HepG2 (cell line): Measurements from ENCODE around the gene FIBP. TPM values are rescaled to one million over a fixed set of nuclear protein-coding genes. Genes with fewer than 3 reads are reported as not detected.

Experiments
- HIVEP1 ChIP-seq: sonication (generic); formaldehyde crosslinking; IDR thresholded peaks from 2 replicates; pipeline ENCODE4 v1.4.0; 2020; ENCODE audit warnings: mild to moderate bottlenecking, missing genetic modification reagents
- ISX ChIP-seq: sonication (generic); formaldehyde crosslinking; conservative IDR thresholded peaks from 2 replicates; pipeline ENCODE4 v1.5.0; 2020; ENCODE audit warnings: missing genetic modification reagents
- PRDM4 ChIP-seq: sonication (generic); formaldehyde crosslinking; IDR thresholded peaks from 2 replicates; pipeline ENCODE4 v1.9.0; 2021; ENCODE audit warnings: missing genetic modification reagents, borderline replicate concordance
- RELA ChIP-seq: sonication (generic); formaldehyde crosslinking; IDR thresholded peaks from 2 replicates; pipeline ENCODE4 v1.4.0; 2020; ENCODE audit warnings: missing genetic modification reagents
- RERE ChIP-seq: IDR thresholded peaks from 2 replicates; pipeline ENCODE4 v1.6.1; 2016; ENCODE audit warnings: low read depth, missing genetic modification reagents, missing compliant biosample characterization
- SNAI1 ChIP-seq: sonication (generic); formaldehyde crosslinking; IDR thresholded peaks from 2 replicates; pipeline ENCODE4 v1.5.0; 2020; ENCODE audit warnings: mild to moderate bottlenecking, missing genetic modification reagents, borderline replicate concordance
- THAP11 ChIP-seq: IDR thresholded peaks from 2 replicates; pipeline ENCODE4 v1.6.1; 2016; ENCODE audit warnings: missing biosample characterization, missing genetic modification reagents
- ZFP36L2 ChIP-seq: sonication (generic); formaldehyde crosslinking; IDR thresholded peaks from 2 replicates; pipeline ENCODE4 v1.4.0; 2020; ENCODE audit warnings: missing genetic modification reagents
- ZFY ChIP-seq: sonication (generic); formaldehyde crosslinking; IDR thresholded peaks from 2 replicates; pipeline ENCODE4 v1.4.0; 2020; ENCODE audit warnings: missing genetic modification reagents
- ZNF10 ChIP-seq: sonication (generic); formaldehyde crosslinking; IDR thresholded peaks from 2 replicates; pipeline ENCODE4 v1.4.0; 2020; ENCODE audit warnings: mild to moderate bottlenecking, low read depth, missing genetic modification reagents, borderline replicate concordance
- ZNF709 ChIP-seq: sonication (generic); formaldehyde crosslinking; IDR thresholded peaks from 2 replicates; pipeline ENCODE4 v1.5.0; 2020; ENCODE audit warnings: mild to moderate bottlenecking, missing genetic modification reagents
- polyA plus RNA-seq, 8 experiments: library from polyadenylated mRNA; depleted of rRNA in 3 of 8; stranded (reverse) in 7 of 8; unstranded in 1 of 8; fragments of >200 nt; fragmentation: Illumina TruSeq in 4 of 8; extraction: Trizol in 4 of 8; gene quantifications; 2 replicates each; pipeline versions ENCODE4 v1.2.1 to v1.2.3, GENCODE V29; 2011 to 2016; ENCODE audit warnings: low read depth in 4 of 8, missing spikeins in 1 of 8, mixed read lengths in 1 of 8; ENCODE audit not compliant: insufficient read depth in 1 of 8
- total RNA-seq, 5 experiments: library from RNA; depleted of rRNA; stranded (reverse); fragments of >200 nt; fragmentation: Illumina TruSeq; extraction: Trizol; gene quantifications; 2 replicates each; pipeline ENCODE4 v1.2.3, GENCODE V29; 2016; ENCODE audit warnings: low read depth in 1 of 5
- TF ChIP-seq, protein P1 (sequence below): IDR thresholded peaks from 2 replicates; pipeline ENCODE4 v1.6.1; 2012; ENCODE audit warnings: low read length, improper control_type of control experiment
- TF ChIP-seq, protein P2 (sequence below): sonication (generic); formaldehyde crosslinking; IDR thresholded peaks from 2 replicates; pipeline ENCODE4 v1.4.0; 2020; ENCODE audit warnings: mild to moderate bottlenecking, low read depth, missing genetic modification reagents
- TF ChIP-seq, protein P3 (sequence below): sonication (generic); formaldehyde crosslinking; IDR thresholded peaks from 2 replicates; pipeline ENCODE4 v1.4.0; 2020; ENCODE audit warnings: missing genetic modification reagents

FIBP gene
- total and polyA plus RNA-seq, 2 of the 13 experiments (the other 11 are each of a cell fraction or from before 2014, with no cell fraction given) = 42.9 to 62.1 TPM

DNA sequence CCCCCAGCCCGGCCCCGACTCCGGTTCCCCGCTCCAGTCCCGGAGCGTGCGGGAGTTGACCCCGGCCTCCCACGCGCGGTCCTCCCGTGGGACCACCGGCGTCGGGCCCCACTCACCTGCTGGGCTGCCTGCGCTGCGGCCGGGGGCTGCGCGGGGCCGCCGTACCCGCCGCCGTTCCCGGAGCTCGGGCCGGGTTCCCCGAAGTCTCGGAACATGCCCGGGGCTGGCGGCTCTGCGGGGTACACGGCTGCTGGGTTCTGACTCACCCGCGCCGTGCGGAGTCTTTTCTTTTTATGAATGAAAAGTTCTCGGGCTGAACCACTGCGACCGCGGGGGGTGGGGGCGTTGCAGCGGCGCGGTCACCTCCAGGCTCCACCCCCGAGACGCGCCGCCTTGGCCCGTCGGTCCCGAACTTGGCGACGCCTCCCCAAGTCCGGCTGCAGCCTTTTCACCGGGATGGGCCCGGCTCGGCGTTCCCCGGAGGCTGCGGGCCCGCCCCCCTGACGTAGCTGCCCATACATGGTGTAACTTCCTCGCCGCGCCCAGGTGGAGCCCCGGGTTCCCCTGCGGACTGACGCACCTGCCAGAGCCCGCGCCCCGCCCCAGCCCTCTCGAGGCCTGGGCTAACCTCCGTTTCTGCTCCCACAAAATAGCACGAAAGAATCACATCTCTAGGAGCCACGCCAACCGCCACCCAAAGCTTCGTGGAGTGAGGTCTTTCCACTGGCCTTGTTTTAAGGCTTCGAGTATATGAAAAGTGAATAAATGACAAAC, 12.0 kb upstream of the FIBP start, which contains the start of gene FOSL1 (continued):
- TF ChIP-seq, protein P1, sequence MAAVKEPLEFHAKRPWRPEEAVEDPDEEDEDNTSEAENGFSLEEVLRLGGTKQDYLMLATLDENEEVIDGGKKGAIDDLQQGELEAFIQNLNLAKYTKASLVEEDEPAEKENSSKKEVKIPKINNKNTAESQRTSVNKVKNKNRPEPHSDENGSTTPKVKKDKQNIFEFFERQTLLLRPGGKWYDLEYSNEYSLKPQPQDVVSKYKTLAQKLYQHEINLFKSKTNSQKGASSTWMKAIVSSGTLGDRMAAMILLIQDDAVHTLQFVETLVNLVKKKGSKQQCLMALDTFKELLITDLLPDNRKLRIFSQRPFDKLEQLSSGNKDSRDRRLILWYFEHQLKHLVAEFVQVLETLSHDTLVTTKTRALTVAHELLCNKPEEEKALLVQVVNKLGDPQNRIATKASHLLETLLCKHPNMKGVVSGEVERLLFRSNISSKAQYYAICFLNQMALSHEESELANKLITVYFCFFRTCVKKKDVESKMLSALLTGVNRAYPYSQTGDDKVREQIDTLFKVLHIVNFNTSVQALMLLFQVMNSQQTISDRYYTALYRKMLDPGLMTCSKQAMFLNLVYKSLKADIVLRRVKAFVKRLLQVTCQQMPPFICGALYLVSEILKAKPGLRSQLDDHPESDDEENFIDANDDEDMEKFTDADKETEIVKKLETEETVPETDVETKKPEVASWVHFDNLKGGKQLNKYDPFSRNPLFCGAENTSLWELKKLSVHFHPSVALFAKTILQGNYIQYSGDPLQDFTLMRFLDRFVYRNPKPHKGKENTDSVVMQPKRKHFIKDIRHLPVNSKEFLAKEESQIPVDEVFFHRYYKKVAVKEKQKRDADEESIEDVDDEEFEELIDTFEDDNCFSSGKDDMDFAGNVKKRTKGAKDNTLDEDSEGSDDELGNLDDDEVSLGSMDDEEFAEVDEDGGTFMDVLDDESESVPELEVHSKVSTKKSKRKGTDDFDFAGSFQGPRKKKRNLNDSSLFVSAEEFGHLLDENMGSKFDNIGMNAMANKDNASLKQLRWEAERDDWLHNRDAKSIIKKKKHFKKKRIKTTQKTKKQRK = no peak
- peak; percentile 69 for TF ChIP-seq THAP11 (CRISPR knock-in tag)
- TF ChIP-seq, protein P2, sequence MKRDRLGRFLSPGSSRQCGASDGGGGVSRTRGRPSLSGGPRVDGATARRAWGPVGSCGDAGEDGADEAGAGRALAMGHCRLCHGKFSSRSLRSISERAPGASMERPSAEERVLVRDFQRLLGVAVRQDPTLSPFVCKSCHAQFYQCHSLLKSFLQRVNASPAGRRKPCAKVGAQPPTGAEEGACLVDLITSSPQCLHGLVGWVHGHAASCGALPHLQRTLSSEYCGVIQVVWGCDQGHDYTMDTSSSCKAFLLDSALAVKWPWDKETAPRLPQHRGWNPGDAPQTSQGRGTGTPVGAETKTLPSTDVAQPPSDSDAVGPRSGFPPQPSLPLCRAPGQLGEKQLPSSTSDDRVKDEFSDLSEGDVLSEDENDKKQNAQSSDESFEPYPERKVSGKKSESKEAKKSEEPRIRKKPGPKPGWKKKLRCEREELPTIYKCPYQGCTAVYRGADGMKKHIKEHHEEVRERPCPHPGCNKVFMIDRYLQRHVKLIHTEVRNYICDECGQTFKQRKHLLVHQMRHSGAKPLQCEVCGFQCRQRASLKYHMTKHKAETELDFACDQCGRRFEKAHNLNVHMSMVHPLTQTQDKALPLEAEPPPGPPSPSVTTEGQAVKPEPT (CRISPR knock-in tag) = no peak
- peak; percentile 100 for TF ChIP-seq HIVEP1 (CRISPR knock-in tag)
- TF ChIP-seq ISX (CRISPR knock-in tag) = no peak
- no peak for TF ChIP-seq RELA (CRISPR knock-in tag)
- TF ChIP-seq PRDM4 (CRISPR knock-in tag) = no peak
- no peak for TF ChIP-seq ZNF709
- TF ChIP-seq, protein P3, sequence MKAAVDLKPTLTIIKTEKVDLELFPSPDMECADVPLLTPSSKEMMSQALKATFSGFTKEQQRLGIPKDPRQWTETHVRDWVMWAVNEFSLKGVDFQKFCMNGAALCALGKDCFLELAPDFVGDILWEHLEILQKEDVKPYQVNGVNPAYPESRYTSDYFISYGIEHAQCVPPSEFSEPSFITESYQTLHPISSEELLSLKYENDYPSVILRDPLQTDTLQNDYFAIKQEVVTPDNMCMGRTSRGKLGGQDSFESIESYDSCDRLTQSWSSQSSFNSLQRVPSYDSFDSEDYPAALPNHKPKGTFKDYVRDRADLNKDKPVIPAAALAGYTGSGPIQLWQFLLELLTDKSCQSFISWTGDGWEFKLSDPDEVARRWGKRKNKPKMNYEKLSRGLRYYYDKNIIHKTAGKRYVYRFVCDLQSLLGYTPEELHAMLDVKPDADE (CRISPR knock-in tag) = no peak
- no peak; the same call in 1 of the 2 replicates for TF ChIP-seq RERE
- TF ChIP-seq ZFY (CRISPR knock-in tag) = 0 out of 2 replicates have a peak, but pooled peaks have one; percentile 38
- TF ChIP-seq ZNF10 (CRISPR knock-in tag) = no peak
- peak; percentile 59; the same call in 1 of the 2 replicates for TF ChIP-seq SNAI1 (CRISPR knock-in tag)
- TF ChIP-seq ZFP36L2 = no peak
